ENCODE data around the gene FOXN3. TPM values are rescaled to one million over a fixed set of nuclear protein-coding genes. Genes with fewer than 3 reads are reported as not detected.

FOXN3 gene
- total and polyA plus RNA-seq, 10 of the 15 experiments (the other 5 are each of a cell fraction or from before 2014, with no cell fraction given): 4.5 to 68.9 (median 29.7) TPM

GRCh38 chr14:89382487-89382886 lies 34.5 kb downstream of the FOXN3 start:
- Histone ChIP-seq H3K36me3 (ENCODE audit: control insufficient read depth in 2 of 2, insufficient read depth in 2 of 2, low read length in 1 of 2) (peaks cover 0 to 1% of the 10 kb centered on the region in 2 experiments; a peak in 2 of 4 replicates), H3K9me3 (replicated peaks; ENCODE audit: control insufficient read depth, insufficient read depth, low read length) (peaks cover 15% of the 10 kb centered on the region; the same call in 2 of the 3 replicates), H3K4me1 (ENCODE audit: control insufficient read depth, insufficient read depth, low read length) (peaks cover 52% of the 10 kb centered on the region), H3K4me3 (no peak overlapping the region), H3K79me2 (ENCODE audit: control insufficient read depth, insufficient read depth, low read length) (peaks cover 75% of the 10 kb centered on the region), H3K9ac (ENCODE audit: control insufficient read depth, insufficient read depth, low read length) (no peak overlapping the region), H4K20me1 (ENCODE audit: control insufficient read depth, insufficient read depth) (no peaks in the 10 kb centered on the region), H2AFZ (ENCODE audit: control insufficient read depth, low read depth, low read length) (no peak overlapping the region), H3K27ac (ENCODE audit: control insufficient read depth, insufficient read depth) (peak overlapping the region; percentile 77), H3K27me3 (replicated peaks in 1 of 2; ENCODE audit: control insufficient read depth in 2 of 2, insufficient read depth in 2 of 2, low read length in 1 of 2) (no peaks in the 10 kb centered on the region), H3K4me2 (ENCODE audit: control insufficient read depth, insufficient read depth) (no peak overlapping the region)
- no peak for TF ChIP-seq TCF3 (IDR thresholded peaks at IDR 0.05; ENCODE audit: borderline replicate concordance, insufficient read depth, low read depth, low read length)
- no peak for TF ChIP-seq FOXK2 (IDR thresholded peaks at IDR 0.05)
- no peak for TF ChIP-seq ZBTB33 (IDR thresholded peaks at IDR 0.05)
- no peak for TF ChIP-seq ATF7 (IDR thresholded peaks at IDR 0.05; ENCODE audit: low read depth)
- no peak for TF ChIP-seq BHLHE40 (IDR thresholded peaks at IDR 0.05; ENCODE audit: borderline replicate concordance in 1 of 2, low read depth in 2 of 2, low read length in 1 of 2)
- TF ChIP-seq STAT3 (IDR thresholded peaks at IDR 0.05; ENCODE audit: low read depth, low read length): no peak
- TF ChIP-seq PBX3 (IDR thresholded peaks at IDR 0.05; ENCODE audit: insufficient replicate concordance, low read depth, low read length): no peak
- TF ChIP-seq MLLT1 (IDR thresholded peaks at IDR 0.05): no peak
- TF ChIP-seq PAX8 (IDR thresholded peaks at IDR 0.05): no peak
- no peak for TF ChIP-seq POLR2AphosphoS5 (IDR thresholded peaks at IDR 0.05; ENCODE audit: low read length)
- no peak for TF ChIP-seq BRCA1 (IDR thresholded peaks at IDR 0.05; ENCODE audit: low read depth, low read length)
- TF ChIP-seq NFXL1 (IDR thresholded peaks at IDR 0.05; ENCODE audit: borderline replicate concordance): no peak
- TF ChIP-seq ELK1 (IDR thresholded peaks at IDR 0.05; ENCODE audit: low read depth, low read length): no peak
- TF ChIP-seq YY1 (IDR thresholded peaks at IDR 0.05; ENCODE audit: low read depth, low read length): no peak
- TF ChIP-seq HCFC1 (IDR thresholded peaks at IDR 0.05; ENCODE audit: low read length): no peak
- TF ChIP-seq MEF2B (IDR thresholded peaks at IDR 0.05; ENCODE audit: partially characterized antibody, poor library complexity, severe bottlenecking): no peak
- TF ChIP-seq CBX5 (IDR thresholded peaks at IDR 0.05; ENCODE audit: low read depth): no peak
- TF ChIP-seq HDAC2 (IDR thresholded peaks at IDR 0.05): no peak
- no peak for TF ChIP-seq CREM (IDR thresholded peaks at IDR 0.05; ENCODE audit: low read depth)
- DNase-seq (ENCODE audit: low read depth, low spot score) (no peak), ATAC-seq (no peak), FAIRE-seq (no peak)
- POLR2A ChIA-PET: interaction anchor here (0.6 to 2.3 kb wide), 7 partner anchors 12 to 1297 kb away, joined by 3 to 13 read pairs (median 6); no protein-coding TSS in a partner anchor
- 73% methylated on average over 5 of the region's 5 CpGs for WGBS (ENCODE audit: insufficient coverage, insufficient replicate concordance, low lambda C conversion rate, missing lambda C conversion rate)
- RAD21 ChIA-PET (ENCODE audit: unreplicated experiment): interaction anchor here (1.1 to 4.8 kb wide), 8 partner anchors 11 to 108 kb away, joined by 3 to 37 read pairs (median 7); no protein-coding TSS in a partner anchor
- no TSS peak for BruUV-seq (replicated peaks)
- intact Hi-C loops (cut with micrococcal nuclease; ENCODE audit: unreplicated experiment) (loop anchor here (5.0 kb wide), 1 partner anchor 35 kb away; the partner anchor contains the start of gene FOXN3), in situ Hi-C loops (cut with MboI) (no loop called here)
- SMC1A ChIA-PET (ENCODE audit: uncharacterized antibody, unreplicated experiment): interaction anchor here (0.7 to 6.6 kb wide), 11 partner anchors 13 to 669 kb away, joined by 3 to 58 read pairs (median 7); no protein-coding TSS in a partner anchor
- CTCF ChIA-PET: interaction anchor here (0.8 to 4.9 kb wide), 6 partner anchors 11 to 54 kb away, joined by 3 to 29 read pairs (median 4); no protein-coding TSS in a partner anchor
